ENCODE measurements around the gene BMP6.

DNA sequence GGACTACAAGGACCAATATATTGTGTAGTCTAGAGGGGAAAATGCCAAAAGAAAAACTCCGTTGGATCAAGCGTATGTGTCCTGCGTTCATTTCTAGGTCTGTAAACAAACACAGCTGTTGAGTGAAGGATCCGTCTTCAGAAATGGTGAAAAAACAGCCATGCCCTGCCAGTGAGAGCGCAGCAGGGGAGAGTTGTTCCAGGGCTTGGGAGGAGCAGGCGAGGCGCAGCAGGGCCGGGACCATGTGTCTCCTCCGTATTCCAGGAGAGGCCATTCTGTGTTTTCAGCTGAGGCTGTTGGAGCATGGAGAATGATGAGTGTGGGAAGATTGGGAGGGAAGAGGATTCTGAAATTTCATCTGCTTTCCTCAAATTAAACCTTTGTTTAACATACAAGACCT, 38.0 kb downstream of the BMP6 start:
- no peak for TF ChIP-seq EZH2 (IDR thresholded peaks at IDR 0.05; ENCODE audit: borderline replicate concordance, low read depth, low read length, severe bottlenecking)
- TF ChIP-seq, protein P1, sequence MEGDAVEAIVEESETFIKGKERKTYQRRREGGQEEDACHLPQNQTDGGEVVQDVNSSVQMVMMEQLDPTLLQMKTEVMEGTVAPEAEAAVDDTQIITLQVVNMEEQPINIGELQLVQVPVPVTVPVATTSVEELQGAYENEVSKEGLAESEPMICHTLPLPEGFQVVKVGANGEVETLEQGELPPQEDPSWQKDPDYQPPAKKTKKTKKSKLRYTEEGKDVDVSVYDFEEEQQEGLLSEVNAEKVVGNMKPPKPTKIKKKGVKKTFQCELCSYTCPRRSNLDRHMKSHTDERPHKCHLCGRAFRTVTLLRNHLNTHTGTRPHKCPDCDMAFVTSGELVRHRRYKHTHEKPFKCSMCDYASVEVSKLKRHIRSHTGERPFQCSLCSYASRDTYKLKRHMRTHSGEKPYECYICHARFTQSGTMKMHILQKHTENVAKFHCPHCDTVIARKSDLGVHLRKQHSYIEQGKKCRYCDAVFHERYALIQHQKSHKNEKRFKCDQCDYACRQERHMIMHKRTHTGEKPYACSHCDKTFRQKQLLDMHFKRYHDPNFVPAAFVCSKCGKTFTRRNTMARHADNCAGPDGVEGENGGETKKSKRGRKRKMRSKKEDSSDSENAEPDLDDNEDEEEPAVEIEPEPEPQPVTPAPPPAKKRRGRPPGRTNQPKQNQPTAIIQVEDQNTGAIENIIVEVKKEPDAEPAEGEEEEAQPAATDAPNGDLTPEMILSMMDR (IDR thresholded peaks at IDR 0.05; ENCODE audit: borderline replicate concordance, extremely low read depth, low read length, poor library complexity, severe bottlenecking) = no peak
